Anterior cingulate cortex (tissue), 58 donors: ENCODE results near the gene EVI5.

Source experiments
- DNase-seq, 58 donors: peaks; one replicate each; lab custom pipeline; 2025; lab: John Stamatoyannopoulos, UW

Gene EVI5

GRCh38 chr1:92473781-92474495, 311.0 kb downstream of the EVI5 start:
- no peak for DNase-seq

- DNase-seq = no peak
These were observed 314.7 kb downstream of the EVI5 start for GRCh38 chr1:92470216-92470615.

GRCh38 chr1:92466683-92467352, 318.1 kb downstream of the EVI5 start:
- DNase-seq = no peak

- DNase-seq = no peak
These were observed 319.7 kb downstream of the EVI5 start for GRCh38 chr1:92465256-92465647.

GRCh38 chr1:92464588-92465255, 320.2 kb downstream of the EVI5 start:
- DNase-seq = no peak

GRCh38 chr1:92461364-92462097, 323.4 kb downstream of the EVI5 start:
- DNase-seq = no peak

- no peak for DNase-seq
These were observed 325.0 kb downstream of the EVI5 start for GRCh38 chr1:92459871-92460320.
